CD4-positive, alpha-beta T cell (primary cell): ENCODE measurements around the gene RNF144B. TPM values are rescaled to one million over a fixed set of nuclear protein-coding genes. Genes with fewer than 3 reads are reported as not detected.

ENCODE experiments used
- ATAC-seq: fragments of 200-7000 bp; cut with Tn5 transposase; one replicate; pipeline ENCODE4 v1.10.0; 2022; ENCODE audit warnings: mild to moderate bottlenecking; ENCODE audit not compliant: poor library complexity
- CTCF ChIA-PET: fragments of 350-600 bp; sonication (Branson Sonifier 250); formaldehyde crosslinking; loops from one replicate; lab custom pipeline; 2021; ENCODE audit warnings: antibody characterized with exemption, inconsistent platforms; lab: Charles Lee
- POLR2A ChIA-PET: fragments of 350-600 bp; sonication (Branson Sonifier 250); formaldehyde crosslinking; loops from one replicate; lab custom pipeline; 2021; ENCODE audit warnings: antibody characterized with exemption, inconsistent platforms; lab: Charles Lee
- DNase-seq, 14 experiments: peaks; one replicate each; pipeline ENCODE4 v3.0.0-alpha.2; 2013 to 2020; ENCODE audit warnings: mixed read lengths in 2 of 14
- H3K27ac ChIP-seq, 2 donors: one replicate each; pipeline versions ENCODE4 v1.5.1 to v1.7.0; 2013; ENCODE audit warnings: low read length in 2 of 2, low read depth in 1 of 2, mild to moderate bottlenecking in 1 of 2
- H3K27me3 ChIP-seq, 2 experiments: 1 replicate in 1 of 2; 2 replicates in 1 of 2; pipeline versions ENCODE4 v1.6.1 to v1.7.0; 2013; ENCODE audit warnings: low read length in 2 of 2, control low read depth in 1 of 2, mild to moderate bottlenecking in 1 of 2, moderate library complexity in 1 of 2; ENCODE audit not compliant: insufficient read depth in 2 of 2, control insufficient read depth in 1 of 2
- H3K36me3 ChIP-seq: one replicate; pipeline ENCODE4 v1.6.1; 2013; ENCODE audit warnings: low read length, control low read depth; ENCODE audit not compliant: insufficient read depth
- H3K4me1 ChIP-seq: one replicate; pipeline ENCODE4 v1.6.1; 2013; ENCODE audit warnings: low read length, control low read depth; ENCODE audit not compliant: insufficient read depth
- H3K4me3 ChIP-seq: one replicate; pipeline ENCODE4 v1.5.1; 2013; ENCODE audit warnings: mild to moderate bottlenecking, low read length, moderate library complexity
- H3K9me3 ChIP-seq, 2 experiments: 1 replicate in 1 of 2; 2 replicates in 1 of 2; pipeline versions ENCODE4 v1.6.1 to v1.7.0; 2013; ENCODE audit warnings: low read length in 2 of 2, mild to moderate bottlenecking in 2 of 2, control low read depth in 1 of 2, moderate library complexity in 1 of 2; ENCODE audit not compliant: control insufficient read depth in 1 of 2, insufficient read depth in 1 of 2
- H3K27ac Mint-ChIP-seq: one replicate; pipeline ENCODE4 v1.8.0; 2020; ENCODE audit warnings: mixed read lengths
- H3K27me3 Mint-ChIP-seq: one replicate; pipeline ENCODE4 v1.8.0; 2021; ENCODE audit warnings: mixed read lengths
- H3K36me3 Mint-ChIP-seq: one replicate; pipeline ENCODE4 v1.8.0; 2021; ENCODE audit warnings: low read depth, mixed read lengths
- H3K4me1 Mint-ChIP-seq: one replicate; pipeline ENCODE4 v1.8.0; 2021; ENCODE audit warnings: low read depth, mixed read lengths
- H3K4me3 Mint-ChIP-seq: one replicate; pipeline ENCODE4 v1.8.0; 2020; ENCODE audit warnings: mild to moderate bottlenecking, mixed read lengths
- H3K9me3 Mint-ChIP-seq: one replicate; pipeline ENCODE4 v1.8.0; 2020; ENCODE audit warnings: mixed read lengths
- intact Hi-C, 2 experiments: fragments of 100-400 bp; cut with DNase I in 1 of 2; cut with micrococcal nuclease in 1 of 2; formaldehyde crosslinking; loops; one replicate each; pipeline versions ENCODE4 v1.15.1 to v1.9.0; 2023 to 2025; cut with DNase I, micrococcal nuclease
- total RNA-seq, 174 experiments: library from RNA in 2 of 174; stranded (reverse) in 2 of 174; gene quantifications; one replicate each; pipeline ENCODE4 v1.2.3 and lab custom pipeline; 2021 to 2026
- TF ChIP-seq, protein P1 (sequence below): fragments of 200-600 bp; IDR thresholded peaks from one replicate; pipeline ENCODE4 v1.8.0; 2022; ENCODE audit warnings: antibody characterized with exemption, mild to moderate bottlenecking

The RNF144B gene
- total RNA-seq, 2 experiments from 2014 or later = 2.3 to 3.5 TPM

- H3K4me3 ChIP-seq = no peak overlapping the region
- TF ChIP-seq, protein P1, sequence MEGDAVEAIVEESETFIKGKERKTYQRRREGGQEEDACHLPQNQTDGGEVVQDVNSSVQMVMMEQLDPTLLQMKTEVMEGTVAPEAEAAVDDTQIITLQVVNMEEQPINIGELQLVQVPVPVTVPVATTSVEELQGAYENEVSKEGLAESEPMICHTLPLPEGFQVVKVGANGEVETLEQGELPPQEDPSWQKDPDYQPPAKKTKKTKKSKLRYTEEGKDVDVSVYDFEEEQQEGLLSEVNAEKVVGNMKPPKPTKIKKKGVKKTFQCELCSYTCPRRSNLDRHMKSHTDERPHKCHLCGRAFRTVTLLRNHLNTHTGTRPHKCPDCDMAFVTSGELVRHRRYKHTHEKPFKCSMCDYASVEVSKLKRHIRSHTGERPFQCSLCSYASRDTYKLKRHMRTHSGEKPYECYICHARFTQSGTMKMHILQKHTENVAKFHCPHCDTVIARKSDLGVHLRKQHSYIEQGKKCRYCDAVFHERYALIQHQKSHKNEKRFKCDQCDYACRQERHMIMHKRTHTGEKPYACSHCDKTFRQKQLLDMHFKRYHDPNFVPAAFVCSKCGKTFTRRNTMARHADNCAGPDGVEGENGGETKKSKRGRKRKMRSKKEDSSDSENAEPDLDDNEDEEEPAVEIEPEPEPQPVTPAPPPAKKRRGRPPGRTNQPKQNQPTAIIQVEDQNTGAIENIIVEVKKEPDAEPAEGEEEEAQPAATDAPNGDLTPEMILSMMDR = no peak
- no peaks in the 10 kb centered on the region for H3K4me1 ChIP-seq
- no peaks in the 10 kb centered on the region for H3K27me3 ChIP-seq
- ATAC-seq = no peak
- no peak for DNase-seq
- ChIA-PET CTCF (no interaction called here), POLR2A (no interaction called here)
- H3K9me3 ChIP-seq = no peaks in the 10 kb centered on the region
- Mint-ChIP-seq H3K27ac (no peak overlapping the region), H3K9me3 (no peaks in the 10 kb centered on the region), H3K4me3 (no peak overlapping the region), H3K27me3 (no peaks in the 10 kb centered on the region), H3K36me3 (peaks cover 8% of the 10 kb centered on the region), H3K4me1 (no peaks in the 10 kb centered on the region)
- intact Hi-C loops = no loop called here
- H3K27ac ChIP-seq = no peak overlapping the region
- no peaks in the 10 kb centered on the region for H3K36me3 ChIP-seq
Observed at GRCh38 chr6:18423426-18423825, 36.3 kb downstream of the RNF144B start.

DNA sequence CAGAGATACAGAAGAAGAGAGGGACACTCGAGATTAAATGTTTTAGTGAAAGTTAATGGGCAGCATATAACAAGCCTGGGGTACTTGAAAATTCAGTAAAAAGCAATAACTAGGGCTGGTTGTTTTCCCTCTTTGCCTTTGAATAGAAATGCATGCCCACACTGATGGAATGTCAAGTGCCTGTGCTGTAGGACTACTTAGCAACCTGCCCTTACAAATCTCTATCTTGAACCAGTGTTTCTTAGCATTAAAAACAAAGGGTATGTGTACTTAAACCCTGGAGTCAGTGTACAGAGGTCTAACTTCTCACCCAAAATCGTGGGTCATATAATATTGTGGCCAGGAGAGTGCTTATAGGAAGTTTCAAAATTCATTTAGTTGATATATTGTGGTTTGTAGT, 37.1 kb downstream of the RNF144B start:
- Mint-ChIP-seq H3K36me3 (peaks cover 8% of the 10 kb centered on the region), H3K27ac (no peak overlapping the region), H3K4me1 (no peaks in the 10 kb centered on the region), H3K4me3 (no peak overlapping the region), H3K9me3 (no peaks in the 10 kb centered on the region), H3K27me3 (no peaks in the 10 kb centered on the region)
- ChIA-PET CTCF (no interaction called here), POLR2A (no interaction called here)
- no peak overlapping the region for H3K27ac ChIP-seq
- ATAC-seq (no peak), DNase-seq (no peak)
- no peaks in the 10 kb centered on the region for H3K4me1 ChIP-seq
- H3K27me3 ChIP-seq = no peaks in the 10 kb centered on the region
- intact Hi-C loops = no loop called here
- H3K4me3 ChIP-seq = no peak overlapping the region
- no peaks in the 10 kb centered on the region for H3K9me3 ChIP-seq
- TF ChIP-seq, protein P1 = no peak
- no peaks in the 10 kb centered on the region for H3K36me3 ChIP-seq

DNA sequence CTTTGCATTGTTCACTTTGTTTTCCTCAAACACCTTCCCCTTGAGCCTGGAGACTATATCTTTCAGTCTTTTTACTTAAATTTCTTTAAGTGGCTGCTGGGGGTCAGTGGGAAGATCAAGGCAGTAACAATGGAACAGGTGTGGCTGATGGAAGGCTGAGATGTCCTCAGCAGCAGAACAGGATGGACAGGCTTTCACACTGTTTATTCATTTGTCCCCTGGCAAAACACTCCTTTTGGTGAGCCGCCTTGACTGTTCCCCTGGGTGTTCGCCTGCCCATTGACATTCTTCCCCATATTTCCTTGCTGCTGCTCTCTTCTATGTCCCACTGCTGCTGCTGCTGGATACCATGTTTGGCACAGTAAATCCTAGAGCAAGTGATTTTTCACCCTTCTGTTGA, 38.1 kb downstream of the RNF144B start:
- TF ChIP-seq, protein P1 = no peak
- no peaks in the 10 kb centered on the region for H3K4me1 Mint-ChIP-seq
- POLR2A ChIA-PET = no interaction called here
- no peak for ATAC-seq
- no peaks in the 10 kb centered on the region for H3K27me3 ChIP-seq
- no peak for DNase-seq
- no peaks in the 10 kb centered on the region for H3K36me3 ChIP-seq
- H3K36me3 Mint-ChIP-seq = peaks cover 14% of the 10 kb centered on the region
- no peak overlapping the region for H3K4me3 ChIP-seq
- no peak overlapping the region for H3K4me3 Mint-ChIP-seq
- H3K27ac ChIP-seq = no peak overlapping the region
- intact Hi-C loops = no loop called here
- CTCF ChIA-PET = no interaction called here
- no peaks in the 10 kb centered on the region for H3K4me1 ChIP-seq
- H3K9me3 ChIP-seq = no peaks in the 10 kb centered on the region
- no peaks in the 10 kb centered on the region for H3K9me3 Mint-ChIP-seq
- H3K27me3 Mint-ChIP-seq = no peaks in the 10 kb centered on the region
- no peak overlapping the region for H3K27ac Mint-ChIP-seq
